ENCODE measurements around the gene TTLL6.

DNA sequence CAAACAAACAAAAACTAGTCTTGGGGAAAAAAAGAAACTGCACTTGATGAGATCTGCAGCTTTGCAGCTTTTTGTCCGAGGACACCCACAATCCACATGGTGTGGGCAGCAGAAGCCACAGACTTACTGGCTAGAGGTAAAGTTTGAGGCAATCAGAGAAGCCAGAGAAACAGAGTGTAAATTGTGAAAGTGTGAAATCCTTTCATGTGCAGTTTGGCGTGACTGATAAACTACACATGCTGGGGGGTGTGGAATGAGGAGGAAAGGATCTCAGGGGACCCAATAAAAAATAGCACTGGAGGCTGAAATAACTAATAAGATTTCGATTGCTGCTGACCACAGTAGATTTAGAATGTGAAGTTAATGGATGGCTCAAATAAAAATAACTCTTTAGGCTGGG lies 46.1 kb downstream of the TTLL6 start:
- TF ChIP-seq ZNF263 (CRISPR knock-in tag; IDR thresholded peaks at IDR 0.05; ENCODE audit: low read depth) (no peak), SP1 (CRISPR knock-in tag; conservative IDR thresholded peaks at IDR 0.05) (no peak), FOXJ3 (CRISPR knock-in tag; IDR thresholded peaks at IDR 0.05; ENCODE audit: borderline replicate concordance) (no peak)
- TF ChIP-seq, protein P1, sequence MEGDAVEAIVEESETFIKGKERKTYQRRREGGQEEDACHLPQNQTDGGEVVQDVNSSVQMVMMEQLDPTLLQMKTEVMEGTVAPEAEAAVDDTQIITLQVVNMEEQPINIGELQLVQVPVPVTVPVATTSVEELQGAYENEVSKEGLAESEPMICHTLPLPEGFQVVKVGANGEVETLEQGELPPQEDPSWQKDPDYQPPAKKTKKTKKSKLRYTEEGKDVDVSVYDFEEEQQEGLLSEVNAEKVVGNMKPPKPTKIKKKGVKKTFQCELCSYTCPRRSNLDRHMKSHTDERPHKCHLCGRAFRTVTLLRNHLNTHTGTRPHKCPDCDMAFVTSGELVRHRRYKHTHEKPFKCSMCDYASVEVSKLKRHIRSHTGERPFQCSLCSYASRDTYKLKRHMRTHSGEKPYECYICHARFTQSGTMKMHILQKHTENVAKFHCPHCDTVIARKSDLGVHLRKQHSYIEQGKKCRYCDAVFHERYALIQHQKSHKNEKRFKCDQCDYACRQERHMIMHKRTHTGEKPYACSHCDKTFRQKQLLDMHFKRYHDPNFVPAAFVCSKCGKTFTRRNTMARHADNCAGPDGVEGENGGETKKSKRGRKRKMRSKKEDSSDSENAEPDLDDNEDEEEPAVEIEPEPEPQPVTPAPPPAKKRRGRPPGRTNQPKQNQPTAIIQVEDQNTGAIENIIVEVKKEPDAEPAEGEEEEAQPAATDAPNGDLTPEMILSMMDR (IDR thresholded peaks at IDR 0.05): no peak
- TF ChIP-seq, protein P2, sequence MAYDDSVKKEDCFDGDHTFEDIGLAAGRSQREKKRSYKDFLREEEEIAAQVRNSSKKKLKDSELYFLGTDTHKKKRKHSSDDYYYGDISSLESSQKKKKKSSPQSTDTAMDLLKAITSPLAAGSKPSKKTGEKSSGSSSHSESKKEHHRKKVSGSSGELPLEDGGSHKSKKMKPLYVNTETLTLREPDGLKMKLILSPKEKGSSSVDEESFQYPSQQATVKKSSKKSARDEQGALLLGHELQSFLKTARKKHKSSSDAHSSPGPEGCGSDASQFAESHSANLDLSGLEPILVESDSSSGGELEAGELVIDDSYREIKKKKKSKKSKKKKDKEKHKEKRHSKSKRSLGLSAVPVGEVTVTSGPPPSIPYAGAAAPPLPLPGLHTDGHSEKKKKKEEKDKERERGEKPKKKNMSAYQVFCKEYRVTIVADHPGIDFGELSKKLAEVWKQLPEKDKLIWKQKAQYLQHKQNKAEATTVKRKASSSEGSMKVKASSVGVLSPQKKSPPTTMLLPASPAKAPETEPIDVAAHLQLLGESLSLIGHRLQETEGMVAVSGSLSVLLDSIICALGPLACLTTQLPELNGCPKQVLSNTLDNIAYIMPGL (CRISPR knock-in tag; IDR thresholded peaks at IDR 0.05): no peak
- TF ChIP-seq, protein P3, sequence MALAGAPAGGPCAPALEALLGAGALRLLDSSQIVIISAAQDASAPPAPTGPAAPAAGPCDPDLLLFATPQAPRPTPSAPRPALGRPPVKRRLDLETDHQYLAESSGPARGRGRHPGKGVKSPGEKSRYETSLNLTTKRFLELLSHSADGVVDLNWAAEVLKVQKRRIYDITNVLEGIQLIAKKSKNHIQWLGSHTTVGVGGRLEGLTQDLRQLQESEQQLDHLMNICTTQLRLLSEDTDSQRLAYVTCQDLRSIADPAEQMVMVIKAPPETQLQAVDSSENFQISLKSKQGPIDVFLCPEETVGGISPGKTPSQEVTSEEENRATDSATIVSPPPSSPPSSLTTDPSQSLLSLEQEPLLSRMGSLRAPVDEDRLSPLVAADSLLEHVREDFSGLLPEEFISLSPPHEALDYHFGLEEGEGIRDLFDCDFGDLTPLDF (CRISPR knock-in tag; IDR thresholded peaks at IDR 0.05): no peak
- TF ChIP-seq, protein P4, sequence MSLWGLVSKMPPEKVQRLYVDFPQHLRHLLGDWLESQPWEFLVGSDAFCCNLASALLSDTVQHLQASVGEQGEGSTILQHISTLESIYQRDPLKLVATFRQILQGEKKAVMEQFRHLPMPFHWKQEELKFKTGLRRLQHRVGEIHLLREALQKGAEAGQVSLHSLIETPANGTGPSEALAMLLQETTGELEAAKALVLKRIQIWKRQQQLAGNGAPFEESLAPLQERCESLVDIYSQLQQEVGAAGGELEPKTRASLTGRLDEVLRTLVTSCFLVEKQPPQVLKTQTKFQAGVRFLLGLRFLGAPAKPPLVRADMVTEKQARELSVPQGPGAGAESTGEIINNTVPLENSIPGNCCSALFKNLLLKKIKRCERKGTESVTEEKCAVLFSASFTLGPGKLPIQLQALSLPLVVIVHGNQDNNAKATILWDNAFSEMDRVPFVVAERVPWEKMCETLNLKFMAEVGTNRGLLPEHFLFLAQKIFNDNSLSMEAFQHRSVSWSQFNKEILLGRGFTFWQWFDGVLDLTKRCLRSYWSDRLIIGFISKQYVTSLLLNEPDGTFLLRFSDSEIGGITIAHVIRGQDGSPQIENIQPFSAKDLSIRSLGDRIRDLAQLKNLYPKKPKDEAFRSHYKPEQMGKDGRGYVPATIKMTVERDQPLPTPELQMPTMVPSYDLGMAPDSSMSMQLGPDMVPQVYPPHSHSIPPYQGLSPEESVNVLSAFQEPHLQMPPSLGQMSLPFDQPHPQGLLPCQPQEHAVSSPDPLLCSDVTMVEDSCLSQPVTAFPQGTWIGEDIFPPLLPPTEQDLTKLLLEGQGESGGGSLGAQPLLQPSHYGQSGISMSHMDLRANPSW (CRISPR knock-in tag; conservative IDR thresholded peaks at IDR 0.05; ENCODE audit: low read depth): no peak

Data from WTC11 (cell line).